Activated T-cell treated with anti-CD3 and anti-CD28 coated beads, Interleukin-2, amount 50 U/mL, for 24 hours (primary cell): ENCODE data around the gene WDR75.
"Not testable (repeated sequence)": the region's sequence is repeated elsewhere in the genome, so short reads cannot be mapped to it uniquely, and the experiment has no call there.

ENCODE experiments used
- DNase-seq: peaks from one replicate; pipeline ENCODE4 v3.0.0-alpha.2; 2020
- H3K27ac Mint-ChIP-seq: 2 replicates; pipeline ENCODE4 v1.8.0; 2020; ENCODE audit warnings: mild to moderate bottlenecking, mixed read lengths
- H3K27me3 Mint-ChIP-seq: 2 replicates; pipeline ENCODE4 v1.8.0; 2020; ENCODE audit warnings: mixed read lengths
- H3K36me3 Mint-ChIP-seq: 2 replicates; pipeline ENCODE4 v1.8.0; 2020; ENCODE audit warnings: low read depth, mixed read lengths
- H3K4me1 Mint-ChIP-seq: 2 replicates; pipeline ENCODE4 v1.8.0; 2020; ENCODE audit warnings: low read depth, mixed read lengths
- H3K4me3 Mint-ChIP-seq: 2 replicates; pipeline ENCODE4 v1.8.0; 2020; ENCODE audit warnings: mild to moderate bottlenecking, moderate library complexity, mixed read lengths
- H3K9me3 Mint-ChIP-seq: 2 replicates; pipeline ENCODE4 v1.8.0; 2020; ENCODE audit warnings: mixed read lengths

WDR75 gene

GRCh38 chr2:189466656-189467055 is 25.4 kb downstream of the WDR75 start:
- no peaks in the 10 kb centered on the region for H3K4me1 Mint-ChIP-seq
- no peak overlapping the region for H3K27ac Mint-ChIP-seq
- H3K27me3 Mint-ChIP-seq, result no peaks in the 10 kb centered on the region
- no peak overlapping the region for H3K4me3 Mint-ChIP-seq
- H3K36me3 Mint-ChIP-seq, result peaks cover 98% of the 10 kb centered on the region
- no peaks in the 10 kb centered on the region for H3K9me3 Mint-ChIP-seq
- no peak for DNase-seq

DNA sequence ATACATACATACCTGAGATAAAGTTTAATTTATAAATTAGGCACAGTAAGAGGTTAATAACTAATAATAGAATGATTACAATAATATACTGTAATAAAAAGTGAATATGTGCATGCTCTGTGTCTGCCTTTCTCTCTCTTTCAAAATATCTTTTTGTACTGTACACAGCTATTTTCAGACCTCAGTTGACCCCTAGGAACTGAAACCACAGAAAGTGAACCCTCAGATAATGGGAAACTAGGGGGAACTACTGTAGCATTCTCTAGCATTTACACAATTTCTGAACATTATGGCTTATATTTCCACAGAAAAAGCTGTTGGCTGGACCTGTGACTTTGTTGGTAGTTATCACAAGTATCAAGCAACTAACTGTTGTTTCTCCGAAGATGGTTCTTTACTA is 25.9 kb downstream of the WDR75 start:
- Mint-ChIP-seq H3K4me3 (no peak overlapping the region), H3K36me3 (peaks cover 99% of the 10 kb centered on the region), H3K4me1 (no peaks in the 10 kb centered on the region), H3K9me3 (no peaks in the 10 kb centered on the region), H3K27ac (no peak overlapping the region), H3K27me3 (no peaks in the 10 kb centered on the region)
- no peak for DNase-seq

- DNase-seq, result no peak
- Mint-ChIP-seq H3K27ac (no peak overlapping the region), H3K9me3 (no peaks in the 10 kb centered on the region), H3K36me3 (peaks cover 99% of the 10 kb centered on the region), H3K27me3 (no peaks in the 10 kb centered on the region), H3K4me1 (no peaks in the 10 kb centered on the region), H3K4me3 (no peak overlapping the region)
Measured at GRCh38 chr2:189467593-189467992, 26.3 kb downstream of the WDR75 start.

- peaks cover 84% of the 10 kb centered on the region for H3K36me3 Mint-ChIP-seq
- no peaks in the 10 kb centered on the region for H3K4me1 Mint-ChIP-seq
- H3K4me3 Mint-ChIP-seq, result no peak overlapping the region
- peak overlapping the region; percentile 76 for H3K27ac Mint-ChIP-seq
- H3K27me3 Mint-ChIP-seq, result no peaks in the 10 kb centered on the region
- H3K9me3 Mint-ChIP-seq, result no peaks in the 10 kb centered on the region
- DNase-seq, result no peak
Measured at GRCh38 chr2:189474526-189474925, 33.3 kb downstream of the WDR75 start.

DNA sequence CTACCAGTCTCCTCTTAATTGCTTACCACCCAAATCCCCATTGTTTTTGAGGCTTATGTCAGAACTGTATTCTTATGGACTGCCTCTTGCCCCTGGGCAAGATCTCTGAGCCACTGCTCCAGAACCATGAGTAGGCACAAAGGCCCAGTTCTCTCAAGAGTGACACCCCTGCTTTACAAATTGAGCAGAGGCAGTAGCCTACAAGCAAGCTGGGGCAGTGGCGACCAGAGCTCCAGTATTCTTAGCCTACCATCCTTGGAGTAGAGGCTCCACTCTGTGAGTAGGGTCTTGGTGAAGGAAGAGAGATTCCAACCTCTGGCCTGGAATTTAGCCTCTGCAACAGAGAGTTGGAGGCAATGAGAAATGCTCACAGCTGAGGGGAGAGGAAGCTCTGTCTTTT is 36.5 kb downstream of the WDR75 start:
- H3K4me3 Mint-ChIP-seq, result no peak overlapping the region
- no peak for DNase-seq
- H3K9me3 Mint-ChIP-seq, result no peaks in the 10 kb centered on the region
- no peaks in the 10 kb centered on the region for H3K4me1 Mint-ChIP-seq
- H3K36me3 Mint-ChIP-seq, result peaks cover 54% of the 10 kb centered on the region
- H3K27ac Mint-ChIP-seq, result no peak overlapping the region
- no peaks in the 10 kb centered on the region for H3K27me3 Mint-ChIP-seq

DNA sequence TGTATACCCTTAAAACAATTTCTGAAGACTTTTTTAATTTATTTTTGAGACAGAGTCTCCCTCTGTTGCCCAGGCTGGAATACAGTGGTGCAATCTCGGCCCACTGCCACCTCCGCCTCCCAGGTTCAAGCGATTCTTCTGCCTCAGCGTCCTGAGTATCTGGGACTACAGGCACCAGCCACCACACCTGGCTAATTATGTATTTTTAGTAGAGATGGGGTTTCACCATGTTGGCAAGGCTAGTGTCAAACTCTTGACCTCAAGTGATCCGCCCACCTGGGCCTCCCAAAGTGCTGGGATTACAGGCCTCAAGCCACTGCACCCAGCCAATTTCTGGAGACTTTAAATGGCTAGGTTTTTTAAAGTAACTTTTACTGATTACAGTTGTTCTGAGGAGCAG is 37.0 kb downstream of the WDR75 start:
- not testable (repeated sequence) for H3K9me3 Mint-ChIP-seq, DNase-seq, H3K27ac Mint-ChIP-seq, H3K27me3 Mint-ChIP-seq, H3K4me1 Mint-ChIP-seq, H3K4me3 Mint-ChIP-seq
- peaks cover 48% of the 10 kb centered on the region for H3K36me3 Mint-ChIP-seq

DNA sequence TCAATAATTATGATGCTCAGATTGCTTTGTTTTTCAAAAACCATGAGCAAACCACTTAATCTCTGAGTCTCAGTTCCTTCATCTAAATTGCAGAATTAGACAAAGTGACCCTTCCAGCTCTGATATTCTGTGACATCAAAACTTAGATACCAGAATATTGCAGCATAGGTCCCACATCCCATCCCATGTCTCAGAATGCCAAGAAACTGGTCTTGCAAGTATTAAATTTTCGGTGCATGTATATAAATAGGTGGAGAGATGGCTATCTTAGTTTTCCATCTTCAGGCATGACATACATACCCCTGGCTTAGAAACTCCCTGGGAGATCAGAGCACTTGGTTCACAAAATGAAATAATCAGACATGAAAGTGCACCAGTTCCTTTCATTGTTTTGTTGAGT is 39.8 kb downstream of the WDR75 start:
- no peak overlapping the region for H3K27ac Mint-ChIP-seq
- H3K4me3 Mint-ChIP-seq, result no peak overlapping the region
- no peak for DNase-seq
- no peaks in the 10 kb centered on the region for H3K27me3 Mint-ChIP-seq
- H3K9me3 Mint-ChIP-seq, result no peaks in the 10 kb centered on the region
- H3K4me1 Mint-ChIP-seq, result no peaks in the 10 kb centered on the region
- H3K36me3 Mint-ChIP-seq, result peaks cover 22% of the 10 kb centered on the region

DNA sequence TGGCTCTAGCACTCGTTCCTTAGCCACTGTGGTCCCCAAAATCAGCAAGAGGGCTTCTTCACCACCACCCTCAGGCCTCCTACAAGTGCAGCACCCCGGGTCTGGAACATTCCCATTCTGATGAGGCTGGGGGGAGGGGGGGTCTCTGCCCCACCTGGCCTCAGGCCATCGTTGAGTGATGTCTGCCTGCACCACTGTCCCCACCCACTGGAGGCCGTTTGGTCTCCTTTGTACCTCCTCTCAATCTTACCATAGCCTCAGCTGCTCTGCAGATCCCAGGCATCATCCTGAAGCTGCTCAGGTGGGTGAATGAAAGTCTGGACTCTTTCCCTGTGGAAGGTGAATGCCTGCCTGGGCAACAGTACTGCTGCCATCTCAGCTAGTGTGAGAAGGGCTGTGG is 42.3 kb downstream of the WDR75 start:
- no peaks in the 10 kb centered on the region for H3K27me3 Mint-ChIP-seq

GRCh38 chr2:189483980-189484740 is 42.9 kb downstream of the WDR75 start:
- Mint-ChIP-seq H3K4me3 (no peak overlapping the region), H3K36me3 (no peaks in the 10 kb centered on the region), H3K9me3 (no peaks in the 10 kb centered on the region), H3K27me3 (no peaks in the 10 kb centered on the region), H3K4me1 (no peaks in the 10 kb centered on the region), H3K27ac (no peak overlapping the region)
- no peak for DNase-seq

More for the DNA sequence above, 42.3 kb downstream of the WDR75 start:
- Mint-ChIP-seq H3K27ac (no peak overlapping the region), H3K9me3 (no peaks in the 10 kb centered on the region), H3K4me1 (no peaks in the 10 kb centered on the region), H3K36me3 (peaks cover 1% of the 10 kb centered on the region), H3K4me3 (no peak overlapping the region)
- DNase-seq, result no peak

DNA sequence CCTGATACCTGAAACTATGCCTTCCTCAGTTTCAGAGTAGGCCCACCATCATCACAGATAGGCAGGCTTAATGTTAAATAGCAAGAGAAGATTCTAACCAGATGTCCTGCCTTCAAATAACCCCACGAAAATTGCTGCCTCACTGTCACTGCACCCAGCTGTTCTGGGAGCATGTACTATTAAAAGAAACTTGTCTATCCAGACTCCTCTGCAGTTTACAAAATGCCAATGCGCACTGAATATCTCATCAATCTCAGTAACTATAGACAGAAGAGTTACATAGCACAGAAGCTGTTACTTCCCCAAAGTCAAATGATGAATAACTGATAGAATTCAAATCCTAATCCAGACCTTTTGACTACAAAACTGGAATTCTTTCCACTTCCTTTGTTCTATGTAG is 43.9 kb downstream of the WDR75 start:
- Mint-ChIP-seq H3K9me3 (no peaks in the 10 kb centered on the region), H3K36me3 (no peaks in the 10 kb centered on the region), H3K27me3 (no peaks in the 10 kb centered on the region)

GRCh38 chr2:189486237-189486770 is 45.0 kb downstream of the WDR75 start:
- Mint-ChIP-seq H3K9me3 (no peaks in the 10 kb centered on the region), H3K4me1 (no peaks in the 10 kb centered on the region), H3K4me3 (no peak overlapping the region), H3K27me3 (peaks cover 4% of the 10 kb centered on the region), H3K27ac (no peak overlapping the region), H3K36me3 (no peaks in the 10 kb centered on the region)
- no peak for DNase-seq

More for the DNA sequence above, 43.9 kb downstream of the WDR75 start:
- Mint-ChIP-seq H3K4me1 (no peaks in the 10 kb centered on the region), H3K4me3 (no peak overlapping the region), H3K27ac (no peak overlapping the region)
- no peak for DNase-seq

DNA sequence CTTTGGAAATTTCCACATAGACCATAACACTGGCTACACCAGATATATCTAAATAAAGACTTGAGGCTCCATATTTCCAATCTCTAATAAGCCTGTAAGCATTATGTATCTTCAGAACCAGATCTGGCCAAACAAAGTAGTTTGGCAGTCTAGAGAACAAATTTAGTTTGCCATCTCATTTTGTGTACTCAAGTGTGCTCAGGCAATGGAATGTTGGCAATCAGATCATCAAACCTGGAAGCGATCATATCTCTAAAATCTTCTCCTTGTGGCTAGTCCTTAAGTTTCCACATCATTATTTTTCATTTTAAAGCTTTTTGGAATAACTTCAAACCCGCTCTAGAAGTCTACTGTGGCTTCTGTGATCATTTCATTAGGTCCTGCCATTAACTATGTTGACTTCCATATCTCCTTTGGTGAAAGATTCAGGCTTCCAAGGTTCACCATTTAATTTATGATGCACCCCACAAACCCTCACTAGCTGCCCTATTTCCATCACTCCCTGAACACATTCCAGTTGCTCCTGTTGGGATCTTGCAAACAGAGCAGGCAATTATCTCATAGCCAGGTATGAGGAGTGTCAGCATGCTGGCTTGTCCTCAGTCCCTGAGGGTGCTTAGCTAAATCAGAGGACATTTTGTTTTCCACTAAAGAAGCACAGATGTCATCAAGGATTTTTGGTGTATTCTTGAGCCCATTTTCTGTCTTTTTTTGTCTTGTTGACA is 46.2 kb downstream of the WDR75 start:
- H3K36me3 Mint-ChIP-seq, result no peaks in the 10 kb centered on the region
- peaks cover 7% of the 10 kb centered on the region for H3K27me3 Mint-ChIP-seq
- no peaks in the 10 kb centered on the region for H3K9me3 Mint-ChIP-seq
- no peak for DNase-seq
- no peak overlapping the region for H3K4me3 Mint-ChIP-seq
- H3K27ac Mint-ChIP-seq, result no peak overlapping the region
- no peaks in the 10 kb centered on the region for H3K4me1 Mint-ChIP-seq

- Mint-ChIP-seq H3K36me3 (no peaks in the 10 kb centered on the region), H3K27ac (no peak overlapping the region), H3K4me3 (no peak overlapping the region), H3K27me3 (peaks cover 8% of the 10 kb centered on the region), H3K9me3 (no peaks in the 10 kb centered on the region), H3K4me1 (no peaks in the 10 kb centered on the region)
- no peak for DNase-seq
Measured at GRCh38 chr2:189488008-189488310, 46.7 kb downstream of the WDR75 start.

DNA sequence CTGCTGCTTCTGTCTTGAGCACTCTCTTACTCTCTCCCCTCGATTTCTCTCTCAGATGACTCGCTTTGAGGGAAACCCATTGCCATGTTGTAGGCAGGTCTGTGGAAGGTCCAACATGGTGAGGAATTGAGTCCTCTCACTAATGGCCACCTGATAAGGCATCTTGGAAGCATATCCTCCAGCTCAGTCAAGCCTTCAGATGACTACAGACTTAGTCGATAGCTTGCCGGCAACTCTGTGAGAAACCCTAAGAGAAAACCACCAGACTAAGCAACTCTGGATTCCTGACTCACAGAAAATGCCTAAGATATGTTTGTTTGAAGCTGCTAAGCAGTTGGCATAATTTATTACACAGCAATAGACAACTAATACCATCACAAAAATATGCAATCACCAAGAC is 51.2 kb downstream of the WDR75 start:
- no peak overlapping the region for H3K27ac Mint-ChIP-seq
- peaks cover 12% of the 10 kb centered on the region for H3K27me3 Mint-ChIP-seq
- H3K4me3 Mint-ChIP-seq, result no peak overlapping the region
- no peaks in the 10 kb centered on the region for H3K4me1 Mint-ChIP-seq
- DNase-seq, result no peak
- no peaks in the 10 kb centered on the region for H3K9me3 Mint-ChIP-seq
- no peaks in the 10 kb centered on the region for H3K36me3 Mint-ChIP-seq

DNA sequence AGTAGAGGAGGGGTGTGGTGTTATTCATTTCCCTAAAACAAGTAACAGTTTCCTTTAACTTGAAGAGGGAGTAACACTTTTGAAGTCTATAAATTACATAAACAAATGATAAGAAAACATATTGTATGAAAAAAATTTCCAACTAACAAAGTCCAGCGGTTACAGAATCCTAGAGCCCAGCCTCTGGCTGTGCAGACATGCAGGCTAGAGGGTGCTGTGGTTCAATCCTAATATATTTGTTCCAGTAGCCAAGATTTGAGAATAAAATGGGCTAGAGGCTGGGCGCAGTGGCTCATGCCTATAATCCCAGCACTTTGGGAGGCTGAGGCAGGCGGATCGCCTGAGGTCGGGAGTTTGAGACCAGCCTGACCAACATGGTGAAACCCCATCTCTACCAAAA is 56.9 kb downstream of the WDR75 start:
- no peaks in the 10 kb centered on the region for H3K4me1 Mint-ChIP-seq
- H3K4me3 Mint-ChIP-seq, result no peak overlapping the region
- H3K27me3 Mint-ChIP-seq, result peaks cover 4% of the 10 kb centered on the region
- no peaks in the 10 kb centered on the region for H3K36me3 Mint-ChIP-seq
- no peak for DNase-seq
- H3K9me3 Mint-ChIP-seq, result no peaks in the 10 kb centered on the region
- no peak overlapping the region for H3K27ac Mint-ChIP-seq
